HG03175 (cell line): ENCODE data around the gene DAZAP1.
"Not testable (repeated sequence)": the region's sequence is repeated elsewhere in the genome, so short reads cannot be mapped to it uniquely, and the experiment has no call there.

Experiments used
- ATAC-seq: cut with Tn5 transposase; IDR thresholded peaks from one replicate; pipeline ENCODE4 v1.9.1; 2021; ENCODE audit warnings: mild to moderate bottlenecking, moderate library complexity; ENCODE audit not compliant: unreplicated experiment

The DAZAP1 gene

GRCh38 chr19:1438933-1439354 lies 31.6 kb downstream of the DAZAP1 start:
- no peak for ATAC-seq

- not testable (repeated sequence) for ATAC-seq
These were observed 32.4 kb downstream of the DAZAP1 start for GRCh38 chr19:1439525-1440417.

- no peak for ATAC-seq
These were observed 33.0 kb downstream of the DAZAP1 start for GRCh38 chr19:1440418-1440801.

- ATAC-seq: no peak
These were observed 33.6 kb downstream of the DAZAP1 start for GRCh38 chr19:1441022-1441426.

- no peak for ATAC-seq
These were observed 34.5 kb downstream of the DAZAP1 start for GRCh38 chr19:1441677-1442438.

GRCh38 chr19:1445185-1445931 lies 38.0 kb downstream of the DAZAP1 start:
- peak; percentile 81 for ATAC-seq

GRCh38 chr19:1445932-1446712 lies 38.7 kb downstream of the DAZAP1 start:
- ATAC-seq: no peak

GRCh38 chr19:1446713-1447481 lies 39.5 kb downstream of the DAZAP1 start:
- no peak for ATAC-seq

GRCh38 chr19:1447504-1447903 lies 40.1 kb downstream of the DAZAP1 start:
- ATAC-seq: no peak

GRCh38 chr19:1447944-1448343 lies 40.6 kb downstream of the DAZAP1 start:
- no peak for ATAC-seq

- no peak for ATAC-seq
These were observed 42.4 kb downstream of the DAZAP1 start, which contains the start of gene APC2 for GRCh38 chr19:1449467-1450442. Gene APC2 (plus strand): TSS chr19:1450121. CDS start chr19:1453002, 2,881 bp downstream.

- no peak for ATAC-seq
These were observed 43.6 kb downstream of the DAZAP1 start for GRCh38 chr19:1450735-1451731.

GRCh38 chr19:1451916-1452801 lies 44.8 kb downstream of the DAZAP1 start:
- no peak for ATAC-seq

- ATAC-seq: no peak
These were observed 45.6 kb downstream of the DAZAP1 start for GRCh38 chr19:1452802-1453524.

GRCh38 chr19:1453525-1454364 lies 46.4 kb downstream of the DAZAP1 start:
- ATAC-seq: no peak
